Raji (cell line): ENCODE data around the gene TDP2.

Experiments
- POLR2A ChIP-seq: IDR thresholded peaks from 2 replicates; pipeline ENCODE4 v1.6.1; 2011; ENCODE audit warnings: low read depth, low read length, control low read depth; ENCODE audit not compliant: insufficient read depth

TDP2 gene

DNA sequence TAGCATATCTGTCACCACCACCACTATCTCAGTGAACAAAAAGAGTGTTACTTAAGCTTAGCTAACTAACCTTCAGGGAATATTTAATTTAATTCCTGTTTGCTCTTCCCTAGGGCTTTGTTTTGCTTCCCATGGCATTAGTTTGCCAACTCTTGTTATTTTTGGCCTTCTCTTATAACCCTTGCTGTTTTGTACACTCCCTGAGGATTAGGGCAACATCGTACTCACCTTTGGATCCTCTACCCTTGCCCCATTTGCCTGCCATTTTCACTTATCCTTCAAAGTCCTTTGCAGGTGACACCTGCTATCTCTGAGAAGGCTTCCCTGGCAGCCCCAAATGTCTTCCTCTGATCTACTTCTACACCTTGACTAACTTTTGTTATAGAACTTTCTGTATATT lies 23.9 kb upstream of the TDP2 start:
- TF ChIP-seq POLR2A = no peak

DNA sequence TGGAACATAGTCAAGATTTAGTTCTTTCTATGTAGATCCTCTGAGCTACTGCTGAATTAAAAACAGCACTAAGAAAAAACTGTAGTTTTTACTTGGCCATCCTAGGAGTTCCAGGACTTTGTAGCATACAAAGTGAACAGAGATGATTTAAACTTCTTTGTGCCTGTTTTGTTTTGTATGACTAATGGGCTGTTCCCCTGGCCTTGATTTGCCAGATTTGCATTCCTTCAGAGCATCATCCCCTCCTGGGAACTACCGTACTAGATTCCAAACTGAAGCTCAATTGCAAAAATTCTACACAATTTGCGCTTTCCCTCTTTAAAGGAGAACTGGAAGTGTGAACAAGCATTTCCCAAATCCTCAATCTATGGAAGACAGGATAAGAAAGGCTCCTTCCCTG lies 23.3 kb upstream of the TDP2 start:
- TF ChIP-seq POLR2A = no peak

DNA sequence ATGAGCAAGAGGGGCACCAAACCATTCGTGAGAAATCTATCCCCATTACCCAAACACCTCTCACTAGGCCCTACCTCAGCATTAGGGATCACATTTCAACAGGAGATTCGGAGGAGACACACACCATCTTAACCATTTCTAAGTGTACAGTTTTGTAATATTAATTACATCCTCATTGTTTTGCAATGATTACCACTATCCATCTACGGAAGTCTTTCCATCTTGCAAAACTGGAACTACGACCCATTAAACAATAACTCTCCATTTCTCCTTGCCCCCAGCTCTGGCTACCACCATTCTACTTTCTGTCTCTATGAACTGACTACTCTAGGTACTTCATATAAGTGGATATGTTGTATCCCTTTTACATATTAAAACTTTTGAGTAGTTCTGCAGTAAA lies 20.2 kb upstream of the TDP2 start:
- TF ChIP-seq POLR2A = no peak

DNA sequence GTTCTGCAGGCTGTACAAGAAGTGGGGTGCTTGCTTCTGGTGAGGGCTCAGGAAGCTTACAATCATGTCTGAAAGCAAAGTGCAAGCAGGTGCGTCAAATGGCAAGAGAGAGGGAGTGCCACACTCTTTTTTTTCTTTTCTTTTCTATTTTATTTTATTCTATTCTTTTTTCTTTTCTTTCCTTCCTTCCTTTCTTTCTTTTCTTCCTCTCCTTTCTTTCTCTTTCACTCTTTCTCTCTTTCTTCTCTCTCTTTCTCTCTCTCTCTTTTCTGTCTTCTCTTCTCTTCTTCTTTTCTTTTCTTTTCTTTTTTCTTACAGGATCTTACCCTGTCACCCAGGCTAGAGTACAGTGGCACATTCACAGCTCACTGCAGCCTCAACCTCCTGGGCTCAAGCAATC lies 19.7 kb upstream of the TDP2 start:
- no peak for TF ChIP-seq POLR2A

DNA sequence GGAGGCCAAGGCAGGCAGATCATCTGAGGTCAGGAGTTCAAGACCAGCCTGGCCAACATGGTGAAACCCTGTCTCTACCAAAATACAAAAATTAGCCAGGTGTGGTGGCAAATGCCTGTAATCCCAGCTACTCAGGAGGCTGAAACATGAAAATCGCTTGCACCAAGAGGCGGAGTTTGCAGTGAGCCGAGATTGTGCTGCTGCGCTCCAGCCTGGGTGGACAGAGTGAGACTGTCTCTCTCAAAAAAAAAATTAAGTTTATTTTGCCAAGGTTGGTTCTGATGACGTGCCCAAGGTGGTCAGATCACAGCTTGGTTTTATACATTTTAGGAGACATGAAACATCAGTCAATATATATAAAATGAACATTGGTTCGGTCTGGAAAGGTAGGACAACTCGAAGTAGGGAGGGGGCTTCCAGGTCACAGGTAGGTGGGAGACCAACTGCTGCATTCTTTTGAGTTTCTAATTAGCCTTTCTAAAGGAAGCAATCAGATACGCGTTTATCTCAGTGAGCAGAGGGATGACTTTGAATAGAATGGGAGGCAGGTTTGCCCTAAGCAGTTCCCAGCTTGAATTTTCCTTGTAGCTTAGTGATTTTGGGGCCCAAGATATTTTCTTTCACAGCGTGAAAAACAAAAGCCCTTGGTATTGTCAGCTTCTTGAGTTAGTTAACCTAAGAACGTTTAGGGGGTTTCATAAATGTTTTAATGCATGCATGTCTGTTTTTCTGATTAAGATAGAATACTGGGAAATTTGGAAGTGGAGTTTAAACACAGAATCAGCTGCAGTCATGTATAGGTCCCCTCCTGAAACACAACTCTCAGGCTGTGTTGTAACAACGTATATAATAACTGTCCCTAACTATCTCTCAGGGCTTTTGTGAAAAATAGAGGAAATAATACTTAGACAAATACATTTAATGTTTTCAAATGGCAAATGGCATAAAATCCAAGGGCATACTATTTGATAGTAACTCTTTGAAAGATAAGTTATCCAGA lies 16.9 kb upstream of the TDP2 start:
- TF ChIP-seq POLR2A = no peak

DNA sequence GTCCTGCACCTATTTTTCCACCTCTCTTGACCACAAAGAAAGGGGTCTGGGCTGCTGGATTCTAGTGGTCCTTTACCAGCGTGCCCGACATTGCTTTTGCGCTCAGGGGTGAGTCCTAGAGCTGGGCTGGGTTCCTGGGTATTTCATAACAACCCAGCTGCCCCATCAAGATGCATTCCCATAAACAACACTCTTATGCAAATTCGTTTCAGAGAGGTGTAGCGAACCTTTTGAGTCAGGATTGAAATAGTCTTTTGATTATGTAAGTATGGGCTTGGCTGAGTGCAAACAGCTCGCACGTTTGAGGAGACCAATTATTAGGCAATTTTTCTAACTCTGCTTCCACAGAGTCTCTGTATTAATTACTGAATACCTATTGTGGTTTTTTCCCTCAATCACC lies 13.9 kb upstream of the TDP2 start:
- no peak for TF ChIP-seq POLR2A

DNA sequence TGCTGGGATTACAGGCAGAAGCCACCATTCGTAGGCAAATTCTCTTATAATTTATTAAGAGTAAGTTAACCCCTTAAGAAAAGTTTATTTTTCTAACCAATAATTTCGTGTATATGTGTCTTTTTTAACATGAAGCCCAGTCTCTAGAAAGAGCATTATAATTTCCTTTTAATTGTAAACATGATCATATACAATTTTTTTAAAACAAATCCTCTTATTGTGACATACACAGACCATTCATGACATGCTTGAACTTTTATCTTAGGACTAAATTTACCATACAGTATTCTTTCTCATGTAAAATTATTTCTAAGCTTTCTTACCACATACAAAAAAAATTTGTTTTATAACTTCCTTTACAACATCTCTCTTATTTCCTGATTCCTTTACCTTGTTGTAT lies 6.9 kb upstream of the TDP2 start:
- TF ChIP-seq POLR2A = no peak

DNA sequence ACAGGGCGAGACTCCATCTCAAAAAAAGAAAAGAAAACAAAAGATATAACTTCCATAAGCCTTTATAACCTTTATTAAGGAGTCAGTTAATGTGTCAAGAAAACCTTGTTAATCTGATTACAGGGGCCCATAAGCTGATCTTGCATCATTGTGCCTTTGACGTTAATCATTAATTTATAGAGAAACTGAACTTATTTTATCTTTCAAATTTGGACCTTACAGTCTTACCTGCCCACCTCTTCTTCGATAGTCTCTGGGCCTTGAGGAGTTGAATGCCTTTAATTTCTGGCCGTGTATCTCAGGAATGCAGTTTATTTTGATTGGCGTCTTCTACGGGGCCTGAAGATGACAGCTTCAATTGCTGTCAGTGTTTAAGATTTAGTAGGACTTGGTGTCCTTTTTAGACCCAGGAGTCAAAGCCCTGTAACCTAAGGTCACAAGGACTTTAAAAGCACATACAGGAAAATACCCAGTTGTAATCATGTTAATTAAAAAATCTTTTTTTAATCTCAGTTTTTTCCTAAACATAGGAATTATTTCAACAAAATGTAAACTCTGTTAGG lies 6.0 kb upstream of the TDP2 start:
- TF ChIP-seq POLR2A = no peak

DNA sequence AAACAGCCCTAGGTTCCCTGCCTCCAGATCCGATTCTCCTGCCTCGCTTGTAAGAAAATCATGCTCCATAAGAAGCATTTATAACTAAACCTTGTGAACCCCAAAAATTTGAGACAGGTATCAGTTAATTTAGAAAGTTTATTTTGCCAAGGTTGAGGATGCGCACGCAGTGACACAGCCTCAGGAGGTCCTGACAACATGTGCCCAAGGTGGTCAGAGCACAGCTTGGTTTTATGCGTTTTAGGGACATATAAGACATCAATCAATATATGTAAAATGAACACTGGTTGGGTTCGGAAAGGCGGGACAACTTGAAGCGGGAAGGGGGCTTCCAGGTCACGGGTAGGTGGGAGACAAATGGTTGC lies 2.3 kb upstream of the TDP2 start:
- no peak for TF ChIP-seq POLR2A

DNA sequence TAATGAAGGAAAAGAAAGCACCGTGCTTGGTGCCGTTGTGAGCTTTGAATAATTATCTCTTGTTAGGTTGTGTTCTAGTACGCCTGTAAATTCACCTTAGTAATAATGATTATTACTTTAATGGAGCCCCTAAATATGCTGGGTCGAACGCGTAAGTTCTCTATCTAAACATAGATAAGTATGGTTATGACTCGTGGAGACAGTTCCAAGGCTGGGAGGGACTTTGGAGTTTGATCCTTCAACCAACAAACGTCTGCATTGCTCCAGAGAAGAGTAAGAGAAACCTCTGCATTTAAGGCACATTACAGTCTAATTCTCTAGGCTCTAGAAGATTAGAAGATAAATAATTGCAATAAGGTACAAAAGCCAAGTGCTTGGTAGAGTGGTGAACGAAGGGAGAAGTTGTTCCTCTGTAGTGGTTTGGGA lies 692 bp upstream of the TDP2 start:
- no peak for TF ChIP-seq POLR2A

DNA sequence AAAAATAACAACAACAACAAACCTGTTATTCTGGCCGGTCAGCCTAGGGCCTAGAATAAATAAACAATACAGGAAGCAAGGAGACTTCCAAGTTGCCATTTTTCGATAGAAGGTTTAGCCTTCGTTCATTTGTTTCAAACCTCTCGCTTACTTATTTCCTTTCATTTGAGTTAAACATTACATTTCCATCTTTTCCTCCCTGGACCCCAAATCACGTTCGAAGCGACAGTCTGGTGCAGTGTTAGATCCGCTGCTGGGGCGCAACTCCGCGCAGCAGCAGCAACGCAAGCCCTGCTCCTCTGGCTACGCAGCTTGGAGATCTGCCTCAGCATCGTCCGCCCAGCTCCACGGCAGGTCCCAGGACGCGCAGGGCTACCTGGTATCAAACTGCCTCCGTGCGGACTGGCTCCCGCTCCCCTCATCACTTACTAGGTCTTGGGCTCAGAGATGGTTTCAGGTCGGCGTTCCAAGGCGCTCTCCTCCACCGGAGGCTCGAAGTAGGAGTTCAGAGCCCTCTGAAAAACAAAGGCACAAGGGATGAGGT lies 530 bp downstream of the TDP2 start:
- no peak for TF ChIP-seq POLR2A

DNA sequence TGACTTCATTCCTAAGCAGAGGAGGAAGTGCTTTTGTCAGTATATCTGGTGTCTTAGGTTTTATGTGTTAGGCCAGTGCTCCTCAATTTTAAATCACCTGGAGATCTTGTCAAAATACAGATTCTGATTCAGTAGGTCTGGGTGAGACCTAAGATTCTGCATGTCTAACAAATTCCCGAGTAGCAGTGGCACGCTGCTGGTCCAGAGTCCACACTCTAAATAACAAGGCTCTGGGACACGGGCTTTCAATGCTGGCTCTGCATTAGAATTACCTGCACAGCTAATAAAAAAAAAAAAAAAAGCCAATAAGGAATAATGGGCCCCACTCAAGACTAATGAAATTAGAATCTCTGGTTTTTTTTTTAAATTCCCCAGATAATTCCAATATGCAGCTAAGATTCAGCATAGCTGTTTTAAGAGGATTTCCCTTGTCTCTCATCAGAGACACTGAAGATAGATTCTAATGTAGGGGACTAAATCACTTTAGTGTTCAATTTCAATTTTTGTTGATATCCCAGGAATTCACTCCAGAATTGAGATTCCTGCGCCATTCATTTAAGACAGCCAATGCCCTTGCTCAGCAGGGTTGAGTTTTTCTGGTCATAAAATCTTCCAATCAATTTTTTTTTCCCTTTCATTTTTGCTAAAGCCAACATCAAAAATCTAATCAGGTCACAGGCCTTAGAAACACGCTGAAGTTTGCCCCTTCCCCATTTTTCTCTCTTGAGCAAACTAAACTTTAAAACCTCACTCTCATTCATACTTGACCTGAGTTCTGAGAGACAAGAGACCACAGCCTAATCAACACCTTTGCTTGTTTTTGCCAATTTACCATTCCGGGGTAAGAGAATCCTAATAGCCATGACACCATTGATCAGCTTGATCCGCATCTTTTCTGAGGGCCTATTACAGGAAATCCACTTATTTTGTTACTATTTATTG lies 2.4 kb downstream of the TDP2 start:
- no peak for TF ChIP-seq POLR2A

DNA sequence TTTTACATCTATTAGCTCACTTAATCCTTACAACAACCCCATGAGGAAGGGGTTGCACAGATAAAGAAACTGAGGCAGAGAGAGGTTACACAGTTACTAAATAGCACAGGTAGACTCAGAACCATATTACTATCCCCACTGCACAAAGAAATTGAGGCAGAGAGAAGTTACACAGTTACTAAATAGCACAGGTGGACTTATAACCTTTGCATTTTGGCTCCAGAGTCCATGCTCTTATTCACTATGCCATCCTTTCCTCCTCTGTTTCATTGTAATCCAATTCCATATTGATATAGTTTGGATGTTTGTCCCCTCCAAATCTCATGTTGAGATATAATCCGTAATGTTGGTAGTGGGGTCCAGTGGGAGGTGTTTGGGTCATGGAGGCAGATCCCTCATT lies 3.5 kb downstream of the TDP2 start:
- no peak for TF ChIP-seq POLR2A

DNA sequence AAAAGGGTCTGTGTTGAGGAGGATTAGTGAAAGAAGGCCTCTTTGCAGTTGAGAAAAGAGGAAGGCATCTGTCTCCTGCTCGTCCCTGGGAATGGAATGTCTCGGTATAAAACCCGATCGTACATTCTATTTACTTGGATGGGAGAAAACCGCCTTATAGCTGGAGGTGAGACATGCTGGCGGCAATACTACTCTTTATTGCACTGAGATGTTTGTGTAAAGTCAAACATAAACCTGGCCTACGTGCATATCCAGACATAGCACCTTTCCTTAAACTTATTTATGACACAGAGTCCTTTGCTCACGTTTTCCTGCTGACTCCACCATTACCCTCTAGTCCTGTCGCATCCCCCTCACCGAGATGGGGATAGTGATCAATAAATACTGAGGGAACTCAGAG lies 4.5 kb downstream of the TDP2 start:
- TF ChIP-seq POLR2A = no peak

DNA sequence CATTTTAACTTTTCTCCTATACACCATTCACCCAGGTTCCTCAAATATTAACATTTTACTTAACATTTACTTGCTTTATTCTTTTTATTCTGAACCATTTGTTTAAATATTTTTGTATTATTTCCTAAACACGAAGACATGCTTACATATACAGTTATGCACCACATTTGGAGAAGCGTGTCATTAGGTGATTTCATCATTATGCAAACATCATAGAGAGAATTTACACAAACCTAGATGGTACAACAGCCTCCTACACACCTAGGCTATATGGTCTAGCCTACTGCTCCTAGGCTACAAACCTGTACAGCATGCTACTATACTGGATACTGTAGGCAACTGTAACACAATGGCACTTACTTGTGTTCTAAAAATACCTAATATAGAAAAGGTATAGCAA lies 6.6 kb downstream of the TDP2 start:
- TF ChIP-seq POLR2A = no peak
